Pulmonary artery endothelial cell (primary cell): ENCODE data around the gene CDK5RAP1. TPM values are rescaled to one million over a fixed set of nuclear protein-coding genes. Genes with fewer than 3 reads are reported as not detected.

Source experiments
- total RNA-seq: library from RNA; depleted of rRNA; stranded (reverse); fragments of >200 nt; gene quantifications from 2 replicates; pipeline ENCODE4 v1.2.3, GENCODE V29; 2014

Gene CDK5RAP1
- total RNA-seq, 1 donor from 2014 or later = 32.8 TPM

Other genes starting within 250 kb of the CDK5RAP1 start
- not detected in 2 replicates for gene BPIFA2, start 233.4 kb downstream of the CDK5RAP1 start, total RNA-seq
- gene BPIFA3, start 184.2 kb downstream of the CDK5RAP1 start, total RNA-seq = not detected in 2 replicates
- not detected in 2 replicates for gene BPIFA1, start 165.5 kb downstream of the CDK5RAP1 start, total RNA-seq
- gene BPIFB1, start 118.3 kb downstream of the CDK5RAP1 start, total RNA-seq = not detected in 2 replicates
- 5.1 and 9.5 TPM in 2 replicates for gene SNTA1, start 42.2 kb upstream of the CDK5RAP1 start, total RNA-seq
- gene CBFA2T2, start 88.6 kb upstream of the CDK5RAP1 start, total RNA-seq = 3.0 and 4.0 TPM in 2 replicates